OCI-LY7 (cell line): ENCODE measurements around the gene DENND1A.

Experiments used
- CTCF ChIP-seq: fragments of 200-600 bp; sonication (generic); conservative IDR thresholded peaks from 2 replicates; pipeline ENCODE4 v1.5.1; 2014; ENCODE audit warnings: mild to moderate bottlenecking, antibody characterized with exemption, low read length, moderate library complexity, mixed read lengths
- EZH2phosphoT487 ChIP-seq: fragments of 200-600 bp; sonication (generic); IDR thresholded peaks from 2 replicates; pipeline ENCODE4 v1.6.1; 2018; ENCODE audit warnings: low read depth, borderline replicate concordance, mild to moderate bottlenecking, mixed run types, antibody characterized with exemption, low read length, moderate library complexity, mixed read lengths

GRCh38 chr9:123851851-123852250 lies 78.1 kb downstream of the DENND1A start:
- TF ChIP-seq CTCF, result no peak
- TF ChIP-seq EZH2phosphoT487, result no peak
